GM21423 (cell line): Measurements from ENCODE around the gene PRKD1.

Experiments used
- ATAC-seq: cut with Tn5 transposase; IDR thresholded peaks from one replicate; pipeline ENCODE4 v1.9.1; 2021; ENCODE audit warnings: mild to moderate bottlenecking, moderate library complexity; ENCODE audit not compliant: unreplicated experiment

Gene PRKD1

GRCh38 chr14:29527286-29527685, 400.4 kb downstream of the PRKD1 start:
- no peak for ATAC-seq
